SU-DHL-6 (cell line): Measurements from ENCODE around the gene SUN1.

Experiments
- EZH2phosphoT487 ChIP-seq: fragments of 200-600 bp; sonication (generic), shearing (Covaris generic); conservative IDR thresholded peaks from 2 replicates; pipeline ENCODE4 v1.6.1; 2018; ENCODE audit warnings: mild to moderate bottlenecking, antibody characterized with exemption, low read length, moderate library complexity, mixed read lengths
- TF ChIP-seq, protein P1 (sequence below): fragments of 200-600 bp; sonication (generic); IDR thresholded peaks from one replicate; pipeline ENCODE4 v1.5.1; 2017; ENCODE audit warnings: antibody characterized with exemption, mild to moderate bottlenecking, low read length, moderate library complexity; ENCODE audit not compliant: insufficient read depth, poor library complexity, severe bottlenecking

DNA sequence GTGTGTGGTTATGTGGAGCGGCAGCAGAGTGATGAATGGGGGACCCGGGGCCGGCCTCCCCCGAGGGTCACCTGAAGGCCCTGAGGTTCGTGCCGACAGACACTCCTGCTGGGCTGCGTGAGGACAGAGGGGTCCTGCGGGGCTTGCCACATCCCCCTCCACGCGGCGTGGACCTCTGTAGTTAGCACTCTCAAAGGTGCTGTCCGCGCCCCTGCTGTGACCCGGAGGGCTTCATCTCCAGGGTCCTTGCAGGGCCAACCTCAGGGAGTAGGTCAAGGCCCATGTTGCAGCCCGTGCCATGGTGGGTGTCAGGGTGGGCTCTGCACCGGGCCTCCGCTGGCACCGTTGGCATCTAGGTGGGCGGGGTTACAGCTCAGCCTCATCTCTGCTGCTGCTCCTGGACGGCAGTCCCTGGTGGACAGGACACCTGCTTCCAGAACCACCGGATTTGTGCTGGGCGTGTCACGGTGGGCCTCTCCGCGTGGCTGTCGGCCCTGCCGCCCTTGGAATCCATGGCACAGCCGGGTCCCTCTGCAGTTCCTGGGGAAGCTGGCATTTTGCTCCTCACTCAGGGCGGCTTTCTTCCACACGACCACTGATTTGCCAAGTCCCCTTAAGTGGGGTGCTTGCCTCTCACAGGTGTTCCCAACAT, 24.3 kb downstream of the SUN1 start:
- TF ChIP-seq, protein P1, sequence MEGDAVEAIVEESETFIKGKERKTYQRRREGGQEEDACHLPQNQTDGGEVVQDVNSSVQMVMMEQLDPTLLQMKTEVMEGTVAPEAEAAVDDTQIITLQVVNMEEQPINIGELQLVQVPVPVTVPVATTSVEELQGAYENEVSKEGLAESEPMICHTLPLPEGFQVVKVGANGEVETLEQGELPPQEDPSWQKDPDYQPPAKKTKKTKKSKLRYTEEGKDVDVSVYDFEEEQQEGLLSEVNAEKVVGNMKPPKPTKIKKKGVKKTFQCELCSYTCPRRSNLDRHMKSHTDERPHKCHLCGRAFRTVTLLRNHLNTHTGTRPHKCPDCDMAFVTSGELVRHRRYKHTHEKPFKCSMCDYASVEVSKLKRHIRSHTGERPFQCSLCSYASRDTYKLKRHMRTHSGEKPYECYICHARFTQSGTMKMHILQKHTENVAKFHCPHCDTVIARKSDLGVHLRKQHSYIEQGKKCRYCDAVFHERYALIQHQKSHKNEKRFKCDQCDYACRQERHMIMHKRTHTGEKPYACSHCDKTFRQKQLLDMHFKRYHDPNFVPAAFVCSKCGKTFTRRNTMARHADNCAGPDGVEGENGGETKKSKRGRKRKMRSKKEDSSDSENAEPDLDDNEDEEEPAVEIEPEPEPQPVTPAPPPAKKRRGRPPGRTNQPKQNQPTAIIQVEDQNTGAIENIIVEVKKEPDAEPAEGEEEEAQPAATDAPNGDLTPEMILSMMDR = no peak
- TF ChIP-seq EZH2phosphoT487 = no peak
